ENCODE data around the gene FGF22.

DNA sequence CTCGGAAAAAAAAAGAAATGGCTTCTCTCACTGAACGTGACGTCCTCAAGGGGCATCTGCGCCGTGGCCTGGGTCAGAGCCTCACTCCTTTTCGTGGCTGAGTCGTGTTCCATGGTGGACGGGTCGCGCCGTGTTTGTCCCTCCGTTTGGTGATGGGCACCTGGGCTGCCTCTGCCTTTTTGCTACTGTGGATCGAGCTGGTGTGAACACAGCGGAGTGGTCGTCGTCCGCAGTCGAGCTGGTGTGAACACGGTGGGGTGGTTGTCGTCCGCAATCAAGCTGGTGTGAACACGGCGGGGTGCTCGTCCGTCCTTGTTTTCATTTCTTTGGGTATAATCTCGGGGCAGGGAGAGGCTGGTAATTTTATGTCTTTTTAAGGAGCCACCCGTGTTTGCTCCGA is 38.4 kb upstream of the FGF22 start:
- no peak for TF ChIP-seq POLR2A (IDR thresholded peaks at IDR 0.05)
- TF ChIP-seq CTCF (IDR thresholded peaks at IDR 0.05), result no peak
